CD8-positive, alpha-beta memory T cell (primary cell): ENCODE results near the gene CDK6. TPM values are rescaled to one million over a fixed set of nuclear protein-coding genes. Genes with fewer than 3 reads are reported as not detected.
"Not testable (repeated sequence)": the region's sequence is repeated elsewhere in the genome, so short reads cannot be mapped to it uniquely, and the experiment has no call there.

ENCODE experiments used
- CTCF ChIA-PET: fragments of 350-600 bp; sonication (Branson Sonifier 250); formaldehyde crosslinking; loops from one replicate; lab custom pipeline; 2021; ENCODE audit warnings: antibody characterized with exemption; lab: Charles Lee
- POLR2A ChIA-PET: fragments of 350-600 bp; sonication (Branson Sonifier 250); formaldehyde crosslinking; loops from one replicate; lab custom pipeline; 2021; ENCODE audit warnings: antibody characterized with exemption; lab: Charles Lee
- DNase-seq, 5 donors: peaks; one replicate each; pipeline versions ENCODE4 v3.0.0 to v3.0.0-alpha.2; 2020 to 2022; ENCODE audit warnings: mixed read lengths in 1 of 5
- H3K27ac ChIP-seq: one replicate; pipeline ENCODE4 v1.7.0; 2013; ENCODE audit warnings: low read depth, mild to moderate bottlenecking, low read length, moderate library complexity
- H3K27me3 ChIP-seq: 2 replicates; pipeline ENCODE4 v1.7.0; 2013; ENCODE audit warnings: low read length, mild to moderate bottlenecking; ENCODE audit not compliant: insufficient read depth, poor library complexity, severe bottlenecking
- H3K36me3 ChIP-seq: 2 replicates; pipeline ENCODE4 v1.7.0; 2013; ENCODE audit warnings: mild to moderate bottlenecking, low read length, moderate library complexity; ENCODE audit not compliant: insufficient read depth
- H3K4me1 ChIP-seq: 2 replicates; pipeline ENCODE4 v1.7.0; 2013; ENCODE audit warnings: mild to moderate bottlenecking, low read length, moderate library complexity; ENCODE audit not compliant: insufficient read depth
- H3K4me3 ChIP-seq: 2 replicates; pipeline ENCODE4 v1.7.0; 2013; ENCODE audit warnings: mild to moderate bottlenecking, low read length
- H3K9me3 ChIP-seq: 2 replicates; pipeline ENCODE4 v1.7.0; 2013; ENCODE audit warnings: mild to moderate bottlenecking, low read length
- H3K27ac Mint-ChIP-seq, 8 donors: one replicate each; pipeline ENCODE4 v1.8.0; 2020 to 2021; ENCODE audit warnings: mixed read lengths in 8 of 8, mild to moderate bottlenecking in 6 of 8, inconsistent platforms in 3 of 8, moderate library complexity in 3 of 8
- H3K27me3 Mint-ChIP-seq, 2 donors: one replicate each; pipeline ENCODE4 v1.8.0; 2020 to 2021; ENCODE audit warnings: mixed read lengths in 2 of 2, mild to moderate bottlenecking in 1 of 2, moderate library complexity in 1 of 2
- H3K36me3 Mint-ChIP-seq, 3 donors: one replicate each; pipeline ENCODE4 v1.8.0; 2020 to 2021; ENCODE audit warnings: mixed read lengths in 3 of 3, inconsistent platforms in 1 of 3, mild to moderate bottlenecking in 1 of 3
- H3K4me1 Mint-ChIP-seq, 3 donors: one replicate each; pipeline ENCODE4 v1.8.0; 2020 to 2021; ENCODE audit warnings: mixed read lengths in 3 of 3, inconsistent platforms in 1 of 3, mild to moderate bottlenecking in 1 of 3
- H3K4me3 Mint-ChIP-seq, 7 donors: one replicate each; pipeline ENCODE4 v1.8.0; 2020 to 2021; ENCODE audit warnings: mixed read lengths in 7 of 7, mild to moderate bottlenecking in 6 of 7, moderate library complexity in 4 of 7, inconsistent platforms in 2 of 7
- H3K9me3 Mint-ChIP-seq, 5 donors: one replicate each; pipeline ENCODE4 v1.8.0; 2020 to 2022; ENCODE audit warnings: mixed read lengths in 5 of 5, mild to moderate bottlenecking in 3 of 5, moderate library complexity in 2 of 5, inconsistent platforms in 1 of 5
- polyA plus RNA-seq: library from polyadenylated mRNA; unstranded; fragments of 300-500 nt; fragmentation: Illumina TruSeq; gene quantifications from one replicate; pipeline ENCODE4 v1.2.3, GENCODE V29; 2021
- total RNA-seq, 2 experiments: library from RNA; stranded (reverse); gene quantifications; one replicate each; pipeline ENCODE4 v1.2.3, GENCODE V29; 2021

Gene CDK6
- total RNA-seq, result 100 to 1,000 TPM; 231 to 235 TPM
- 20.7 TPM for polyA plus RNA-seq

GRCh38 chr7:92836489-92836999 is at the start of gene CDK6:
Gene CDK6 (minus strand): TSS chr7:92836573. CDS start chr7:92833323, 3,250 bp downstream.
- peaks cover 0 to 2% (median 0%) of the 10 kb centered on the region in 5 donors for H3K9me3 Mint-ChIP-seq
- H3K4me3 Mint-ChIP-seq, result peak within 1 kb of the TSS; percentile 94 to 100 (median 97)
- CTCF ChIA-PET, result interaction anchor here (1.0 to 2.9 kb wide), 4 partner anchors 19 to 308 kb away, joined by 3 to 12 read pairs (median 4); partner anchors contain the start of genes PEX1 and RBM48
- peaks cover 0 to 29% (median 0%) of the 10 kb centered on the region in 3 donors for H3K36me3 Mint-ChIP-seq
- peaks cover 23 to 42% (median 25%) of the 10 kb centered on the region in 3 donors for H3K4me1 Mint-ChIP-seq
- POLR2A ChIA-PET, result interaction anchor here (0.8 kb wide), 1 partner anchor 159 kb away, joined by 6 read pairs; no protein-coding TSS in a partner anchor
- H3K36me3 ChIP-seq, result no peaks in the 10 kb centered on the region
- H3K27me3 ChIP-seq, result no peaks in the 10 kb centered on the region
- peak within 1 kb of the TSS; percentile 90 to 97 (median 92) for H3K27ac Mint-ChIP-seq
- DNase-seq, result peak; percentile 55 to 83 (median 59)
- H3K4me3 ChIP-seq, result peak within 1 kb of the TSS; percentile 81
- H3K4me1 ChIP-seq, result peaks cover 14% of the 10 kb centered on the region
- no peaks in the 10 kb centered on the region for H3K9me3 ChIP-seq
- peak within 1 kb of the TSS; percentile 73 for H3K27ac ChIP-seq
- no peaks in the 10 kb centered on the region for H3K27me3 Mint-ChIP-seq

- H3K36me3 ChIP-seq, H3K4me1 Mint-ChIP-seq, DNase-seq, H3K27me3 Mint-ChIP-seq, H3K4me3 Mint-ChIP-seq, H3K27ac Mint-ChIP-seq, H3K4me3 ChIP-seq, H3K9me3 ChIP-seq, POLR2A ChIA-PET, CTCF ChIA-PET, H3K27ac ChIP-seq, H3K4me1 ChIP-seq, H3K27me3 ChIP-seq: not testable (repeated sequence)
- peaks cover 10 to 37% (median 29%) of the 10 kb centered on the region in 5 donors for H3K9me3 Mint-ChIP-seq
- H3K36me3 Mint-ChIP-seq, result peaks cover 0 to 17% (median 1%) of the 10 kb centered on the region in 3 donors
Observed at GRCh38 chr7:92886039-92886438, 49.7 kb upstream of the CDK6 start.

- CTCF ChIA-PET, result no interaction called here
Observed at GRCh38 chr7:92884218-92884617, 47.8 kb upstream of the CDK6 start.

GRCh38 chr7:92882760-92883159 is 46.4 kb upstream of the CDK6 start:
- Mint-ChIP-seq H3K9me3 (peaks cover 8 to 32% (median 26%) of the 10 kb centered on the region in 5 donors), H3K36me3 (peaks cover 0 to 17% (median 1%) of the 10 kb centered on the region in 3 donors), H3K27ac (no peak overlapping the region), H3K27me3 (peaks cover 0 to 1% of the 10 kb centered on the region in 2 donors), H3K4me1 (peaks cover 7 to 9% (median 8%) of the 10 kb centered on the region in 3 donors), H3K4me3 (no peak overlapping the region)
- Histone ChIP-seq H3K4me3 (no peak overlapping the region), H3K27ac (no peak overlapping the region), H3K36me3 (no peaks in the 10 kb centered on the region), H3K27me3 (no peaks in the 10 kb centered on the region), H3K9me3 (no peaks in the 10 kb centered on the region), H3K4me1 (peaks cover 1% of the 10 kb centered on the region)
- no peak for DNase-seq
- ChIA-PET CTCF (no interaction called here), POLR2A (no interaction called here)

More at GRCh38 chr7:92884218-92884617, 47.8 kb upstream of the CDK6 start:
- Histone ChIP-seq H3K9me3 (no peaks in the 10 kb centered on the region), H3K4me3 (no peak overlapping the region), H3K4me1 (no peaks in the 10 kb centered on the region), H3K36me3 (no peaks in the 10 kb centered on the region), H3K27ac (no peak overlapping the region), H3K27me3 (no peaks in the 10 kb centered on the region)
- H3K4me1 Mint-ChIP-seq, result peaks cover 7 to 8% (median 8%) of the 10 kb centered on the region in 3 donors
- H3K4me3 Mint-ChIP-seq, result no peak overlapping the region
- no peak for DNase-seq
- H3K36me3 Mint-ChIP-seq, result peaks cover 0 to 17% (median 1%) of the 10 kb centered on the region in 3 donors
- H3K9me3 Mint-ChIP-seq, result peaks cover 11 to 37% (median 29%) of the 10 kb centered on the region in 5 donors
- peaks cover 0 to 1% of the 10 kb centered on the region in 2 donors for H3K27me3 Mint-ChIP-seq
- POLR2A ChIA-PET, result no interaction called here
- no peak overlapping the region for H3K27ac Mint-ChIP-seq

- Mint-ChIP-seq H3K4me1 (peaks cover 7 to 17% (median 12%) of the 10 kb centered on the region in 3 donors), H3K27me3 (peaks cover 0 to 1% of the 10 kb centered on the region in 2 donors), H3K4me3 (no peak overlapping the region), H3K9me3 (peaks cover 8 to 17% (median 14%) of the 10 kb centered on the region in 5 donors), H3K36me3 (peaks cover 0 to 17% (median 1%) of the 10 kb centered on the region in 3 donors), H3K27ac (no peak overlapping the region)
- no peaks in the 10 kb centered on the region for H3K27me3 ChIP-seq
- no peak overlapping the region for H3K4me3 ChIP-seq
- no peaks in the 10 kb centered on the region for H3K9me3 ChIP-seq
- no peak for DNase-seq
- ChIA-PET POLR2A (no interaction called here), CTCF (interaction anchor here (1.0 kb wide), 1 partner anchor 31 kb away, joined by 3 read pairs; no protein-coding TSS in a partner anchor)
- H3K36me3 ChIP-seq, result no peaks in the 10 kb centered on the region
- H3K27ac ChIP-seq, result no peak overlapping the region
- peaks cover 14% of the 10 kb centered on the region for H3K4me1 ChIP-seq
Observed at GRCh38 chr7:92881091-92881485, 44.7 kb upstream of the CDK6 start.

GRCh38 chr7:92880212-92881090 is 44.1 kb upstream of the CDK6 start:
- H3K4me3 ChIP-seq, result no peak overlapping the region
- H3K4me1 ChIP-seq, result peaks cover 14% of the 10 kb centered on the region
- Mint-ChIP-seq H3K27me3 (peaks cover 0 to 1% of the 10 kb centered on the region in 2 donors), H3K36me3 (peaks cover 0 to 17% (median 1%) of the 10 kb centered on the region in 3 donors), H3K27ac (no peak overlapping the region), H3K9me3 (peaks cover 8 to 17% (median 14%) of the 10 kb centered on the region in 5 donors), H3K4me1 (peaks cover 7 to 17% (median 12%) of the 10 kb centered on the region in 3 donors), H3K4me3 (no peak overlapping the region)
- H3K27ac ChIP-seq, result no peak overlapping the region
- no peak for DNase-seq
- ChIA-PET POLR2A (no interaction called here), CTCF (interaction anchor here (0.8 to 1.0 kb wide), 2 partner anchors 12 to 32 kb away, joined by 3 read pairs; no protein-coding TSS in a partner anchor)
- no peaks in the 10 kb centered on the region for H3K36me3 ChIP-seq
- no peaks in the 10 kb centered on the region for H3K27me3 ChIP-seq
- H3K9me3 ChIP-seq, result no peaks in the 10 kb centered on the region

GRCh38 chr7:92877367-92877766 is 41.0 kb upstream of the CDK6 start:
- Histone ChIP-seq H3K4me3 (no peak overlapping the region), H3K27ac (no peak overlapping the region), H3K9me3 (no peaks in the 10 kb centered on the region), H3K4me1 (peaks cover 14% of the 10 kb centered on the region), H3K36me3 (no peaks in the 10 kb centered on the region), H3K27me3 (no peaks in the 10 kb centered on the region)
- Mint-ChIP-seq H3K4me3 (no peak overlapping the region), H3K9me3 (peaks cover 2 to 8% (median 5%) of the 10 kb centered on the region in 5 donors), H3K27ac (no peak overlapping the region), H3K36me3 (peaks cover 0 to 8% (median 1%) of the 10 kb centered on the region in 3 donors), H3K4me1 (peaks cover 9 to 17% (median 12%) of the 10 kb centered on the region in 3 donors), H3K27me3 (no peaks in the 10 kb centered on the region)
- CTCF ChIA-PET, result no interaction called here
- peak in 1 of 5 donors; percentile 36 for DNase-seq
- POLR2A ChIA-PET, result no interaction called here
